Medulla oblongata (tissue), 1 donor: ENCODE data around the gene UBXN11.

Source experiments
- DNase-seq: peaks from one replicate; pipeline ENCODE4 v3.0.0-alpha.2; 2015; ENCODE audit errors: extremely low spot score

Gene UBXN11

GRCh38 chr1:26268290-26269197, 37.9 kb downstream of the UBXN11 start:
- no peak for DNase-seq

GRCh38 chr1:26265405-26265804, 41.0 kb downstream of the UBXN11 start:
- DNase-seq = no peak

- DNase-seq = no peak
Measured at GRCh38 chr1:26263212-26263611, 43.2 kb downstream of the UBXN11 start.

DNA sequence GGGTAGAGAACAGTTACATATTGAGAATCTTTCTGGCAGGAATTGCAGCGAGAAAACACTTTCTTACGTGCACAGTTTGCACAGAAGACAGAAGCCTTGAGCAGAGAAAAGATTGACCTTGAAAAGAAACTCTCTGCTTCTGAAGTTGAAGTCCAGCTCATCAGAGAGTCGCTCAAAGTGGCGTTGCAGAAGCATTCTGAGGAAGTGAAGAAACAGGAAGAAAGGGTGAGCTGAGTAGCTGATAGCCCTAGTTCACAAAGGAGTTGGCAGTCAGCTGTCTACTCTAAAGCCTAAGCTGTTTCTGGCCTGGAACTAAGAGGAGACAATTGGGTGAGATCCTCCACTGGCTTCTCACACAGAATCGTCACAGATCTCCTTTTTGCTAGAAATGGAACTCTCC, 46.9 kb downstream of the UBXN11 start:
- DNase-seq = peak; percentile 60

GRCh38 chr1:26259005-26259404, 47.4 kb downstream of the UBXN11 start:
- DNase-seq = no peak

GRCh38 chr1:26257222-26257621, 49.2 kb downstream of the UBXN11 start:
- no peak for DNase-seq

DNA sequence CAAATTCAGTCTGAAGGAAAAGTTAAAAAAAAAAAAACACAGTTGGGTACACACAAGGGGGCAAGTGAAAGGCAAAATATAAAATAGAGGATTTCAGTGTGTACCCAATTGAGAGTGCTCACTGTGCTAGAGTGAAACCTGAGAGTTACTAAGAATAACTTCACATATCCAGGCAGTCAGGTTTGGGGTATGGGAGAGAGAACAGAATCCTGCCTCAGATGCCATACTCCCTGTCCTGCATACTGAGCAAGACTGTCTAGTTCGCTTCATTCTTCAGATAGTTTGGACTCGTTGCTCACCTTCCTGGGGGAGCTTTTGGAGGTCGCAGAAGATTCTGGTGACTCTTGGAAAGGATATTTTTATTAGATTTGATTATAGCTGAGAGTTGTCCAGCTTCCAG, 52.0 kb downstream of the UBXN11 start:
- no peak for DNase-seq

GRCh38 chr1:26252718-26253117, 53.7 kb downstream of the UBXN11 start:
- no peak for DNase-seq

- DNase-seq = peak; percentile 49
Measured at GRCh38 chr1:26239936-26240335, 66.5 kb downstream of the UBXN11 start.

- no peak for DNase-seq
Measured at GRCh38 chr1:26237230-26237966, 69.0 kb downstream of the UBXN11 start.

DNA sequence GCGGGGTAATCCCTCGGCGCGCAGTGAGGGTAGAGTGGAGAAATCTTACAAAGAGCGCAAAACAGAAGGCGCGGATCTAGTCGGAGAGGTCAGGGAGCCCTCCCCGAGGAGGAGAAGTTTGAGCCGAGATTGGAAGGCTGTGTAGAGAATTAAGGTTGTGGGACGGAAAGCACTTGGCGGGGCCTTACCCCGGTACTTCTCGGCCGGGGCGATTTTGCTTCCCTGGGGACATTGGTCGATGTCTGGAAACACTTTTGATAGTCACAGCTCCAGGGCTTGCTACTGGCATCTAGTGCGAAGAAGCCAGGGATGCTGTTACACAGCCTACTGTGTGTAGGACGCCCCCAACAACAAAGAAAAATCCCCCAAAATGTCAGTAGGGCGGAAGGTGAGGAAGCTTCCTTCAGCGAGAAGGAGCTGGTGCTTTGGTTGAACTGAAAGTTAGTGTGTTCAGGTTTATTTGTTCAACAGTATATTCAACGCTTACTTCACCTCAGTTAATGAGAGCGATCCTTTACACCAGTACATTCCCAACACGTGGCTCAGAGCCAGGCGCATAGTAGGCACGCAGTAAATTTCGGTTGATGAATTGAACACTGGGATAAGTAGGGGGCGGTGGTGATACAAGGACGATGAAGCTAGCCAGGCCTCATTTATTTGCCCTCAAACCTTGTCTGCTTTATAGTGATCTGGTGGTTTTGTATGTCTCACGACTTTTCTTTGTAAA, 71.6 kb downstream of the UBXN11 start:
- DNase-seq = peak; percentile 33

DNA sequence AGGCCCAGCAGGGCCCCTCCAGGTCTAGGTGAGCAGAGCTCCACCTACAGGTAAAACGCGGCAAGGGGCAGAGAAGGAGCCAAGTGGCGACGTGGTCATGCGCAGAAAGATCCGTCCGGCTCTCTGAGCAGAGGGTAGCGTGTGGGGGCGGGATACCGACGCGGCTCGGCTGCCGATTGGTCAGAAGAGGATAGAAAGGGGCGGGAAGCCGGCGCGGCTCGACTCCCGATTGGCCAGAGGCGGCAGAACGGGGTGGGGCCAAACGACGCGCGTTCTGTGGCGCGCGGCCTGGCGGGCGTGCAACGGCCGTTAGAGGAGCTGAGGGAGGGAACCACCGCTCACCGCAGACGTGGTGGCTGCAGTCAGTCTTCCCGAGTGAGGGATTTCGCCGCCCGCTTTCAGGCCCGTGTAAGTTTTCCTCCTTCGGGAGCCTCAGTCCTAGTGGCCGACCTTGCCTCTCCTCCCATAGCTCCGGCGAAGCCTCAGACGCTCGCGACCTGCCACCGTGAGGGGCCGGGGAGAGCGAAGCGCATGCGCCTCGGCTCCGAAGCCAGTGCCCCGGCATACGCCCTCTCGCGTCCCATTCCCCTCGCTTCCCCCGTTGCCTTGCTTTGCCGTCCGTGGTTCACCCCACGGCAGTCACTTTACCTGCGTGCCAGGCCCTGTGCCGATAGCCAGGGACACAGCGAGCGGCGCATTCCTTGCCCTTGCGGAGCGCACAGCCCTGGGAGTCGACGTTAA, 72.4 kb downstream of the UBXN11 start, which contains the start of gene CEP85:
CEP85 (plus strand) TSS at position 298 of the 741 bp plus-strand sequence. CDS start 5,584 bp downstream, outside the sequence.
- peak; percentile 98 for DNase-seq
